OCI-LY7 (cell line): Measurements from ENCODE around the gene TAOK3. TPM values are rescaled to one million over a fixed set of nuclear protein-coding genes. Genes with fewer than 3 reads are reported as not detected.

ENCODE experiments used
- BruUV-seq: library from RNA; stranded (reverse); fragments of 400-500 nt; replicated peaks from 2 replicates; lab custom pipeline; 2021; lab: Mats Ljungman, UMichigan
- CTCF ChIA-PET: fragments of 300-600 bp; sonication (Branson Sonifier 250); formaldehyde crosslinking; loops from one replicate; lab custom pipeline; 2022; ENCODE audit warnings: antibody characterized with exemption; ENCODE audit not compliant: unreplicated experiment; lab: Charles Lee
- POLR2A ChIA-PET: fragments of 300-600 bp; sonication (Branson Sonifier 250); formaldehyde crosslinking; loops from one replicate; lab custom pipeline; 2022; ENCODE audit warnings: antibody characterized with exemption; lab: Charles Lee
- DNase-seq: peaks from one replicate; pipeline ENCODE4 v3.0.0-alpha.2; 2015; ENCODE audit warnings: low spot score
- H2AFZ ChIP-seq: fragments of 200-600 bp; sonication (generic), shearing (Covaris generic); 2 replicates; pipeline ENCODE4 v1.6.1; 2014; ENCODE audit warnings: mild to moderate bottlenecking, antibody characterized with exemption, low read length, moderate library complexity
- H3K27ac ChIP-seq: fragments of 200-600 bp; sonication (generic); 2 replicates; pipeline ENCODE4 v1.5.1; 2014; ENCODE audit warnings: mixed run types, low read depth, mild to moderate bottlenecking, moderate library complexity, low read length, inconsistent platforms; ENCODE audit not compliant: poor library complexity, severe bottlenecking
- H3K36me3 ChIP-seq: fragments of 200-600 bp; sonication (generic); 2 replicates; pipeline ENCODE4 v1.6.1; 2014; ENCODE audit warnings: mild to moderate bottlenecking, antibody characterized with exemption, low read length, moderate library complexity, mixed read lengths; ENCODE audit not compliant: insufficient read depth
- H3K4me1 ChIP-seq: fragments of 200-600 bp; sonication (generic); 2 replicates; pipeline ENCODE4 v1.5.1; 2014; ENCODE audit warnings: mild to moderate bottlenecking, low read length; ENCODE audit not compliant: insufficient read depth, poor library complexity, severe bottlenecking
- H3K4me2 ChIP-seq: fragments of 200-600 bp; sonication (generic); 2 replicates; pipeline ENCODE4 v1.6.1; 2014; ENCODE audit warnings: mild to moderate bottlenecking, low read length
- H3K4me3 ChIP-seq: fragments of 200-600 bp; sonication (generic); 2 replicates; pipeline ENCODE4 v1.5.1; 2014; ENCODE audit warnings: mild to moderate bottlenecking, low read depth, low read length; ENCODE audit not compliant: poor library complexity, severe bottlenecking
- H3K79me2 ChIP-seq: fragments of 200-600 bp; sonication (generic); 2 replicates; pipeline ENCODE4 v1.6.1; 2016; ENCODE audit warnings: low read depth, mild to moderate bottlenecking, low read length, moderate library complexity, mixed read lengths; ENCODE audit not compliant: insufficient read depth
- H3K9me2 ChIP-seq: fragments of 200-600 bp; sonication (generic); 2 replicates; pipeline ENCODE4 v1.6.1; 2016; ENCODE audit warnings: mild to moderate bottlenecking, low read length, mixed read lengths; ENCODE audit not compliant: insufficient read depth
- H3K9me3 ChIP-seq: fragments of 200-600 bp; sonication (generic); 2 replicates; pipeline ENCODE4 v1.6.1; 2014; ENCODE audit warnings: mild to moderate bottlenecking, mixed run types, low read length, mixed read lengths
- H4K20me1 ChIP-seq: fragments of 200-600 bp; sonication (generic); 2 replicates; pipeline ENCODE4 v1.6.1; 2014; ENCODE audit warnings: mild to moderate bottlenecking, antibody characterized with exemption, low read length, moderate library complexity, mixed read lengths; ENCODE audit not compliant: insufficient read depth
- EZH2phosphoT487 ChIP-seq: fragments of 200-600 bp; sonication (generic); IDR thresholded peaks from 2 replicates; pipeline ENCODE4 v1.6.1; 2018; ENCODE audit warnings: low read depth, borderline replicate concordance, mild to moderate bottlenecking, mixed run types, antibody characterized with exemption, low read length, moderate library complexity, mixed read lengths
- intact Hi-C: fragments of 100-400 bp; cut with micrococcal nuclease; formaldehyde crosslinking; loops from one replicate; pipeline ENCODE4 v1.10.0; 2022; ENCODE audit not compliant: unreplicated experiment
- total RNA-seq, 2 experiments: library from RNA; depleted of rRNA in 1 of 2; stranded (reverse); fragments of >200 nt in 1 of 2; shearing (Covaris generic) in 1 of 2; gene quantifications; 2 replicates each; pipeline ENCODE4 v1.2.3, GENCODE V29; 2014 to 2022
- TF ChIP-seq, protein P1 (sequence below): fragments of 200-600 bp; sonication (generic); conservative IDR thresholded peaks from 2 replicates; pipeline ENCODE4 v1.5.1; 2014; ENCODE audit warnings: mild to moderate bottlenecking, antibody characterized with exemption, low read length, moderate library complexity, mixed read lengths

Gene TAOK3
- total RNA-seq, 2 experiments from 2014 or later, result 30.7 to 56.0 TPM

DNA sequence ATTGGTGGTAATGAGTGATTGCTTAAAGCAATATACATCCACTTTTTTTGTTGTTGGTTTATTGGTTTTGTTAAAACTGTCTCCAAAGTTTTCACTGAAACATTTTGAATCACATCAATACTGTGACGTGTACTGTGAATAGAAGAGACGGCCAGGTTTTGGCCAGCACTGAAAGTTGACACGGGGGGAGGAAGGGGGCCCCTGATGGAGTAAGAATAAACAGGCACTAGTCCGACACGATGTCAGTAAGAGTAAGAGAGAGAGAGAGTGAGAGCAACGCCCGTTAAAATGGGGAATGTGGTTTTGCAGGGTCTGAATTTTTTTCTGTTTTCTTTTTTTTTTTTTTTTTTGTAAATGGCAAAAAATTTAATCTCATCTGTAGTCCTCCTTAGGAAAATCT lies 222.1 kb downstream of the TAOK3 start:
- H3K9me3 ChIP-seq, result no peaks in the 10 kb centered on the region
- BruUV-seq, result no TSS peak
- POLR2A ChIA-PET, result interaction anchor here (0.6 kb wide), 1 partner anchor 208 kb away, joined by 4 read pairs; no protein-coding TSS in a partner anchor
- no peaks in the 10 kb centered on the region for H4K20me1 ChIP-seq
- H2AFZ ChIP-seq, result no peak overlapping the region
- H3K79me2 ChIP-seq, result no peaks in the 10 kb centered on the region
- H3K9me2 ChIP-seq, result no peaks in the 10 kb centered on the region
- intact Hi-C loops, result no loop called here
- peaks cover 45% of the 10 kb centered on the region for H3K36me3 ChIP-seq
- H3K4me1 ChIP-seq, result no peaks in the 10 kb centered on the region
- DNase-seq, result no peak
- no peak overlapping the region for H3K4me2 ChIP-seq
- TF ChIP-seq, protein P1, sequence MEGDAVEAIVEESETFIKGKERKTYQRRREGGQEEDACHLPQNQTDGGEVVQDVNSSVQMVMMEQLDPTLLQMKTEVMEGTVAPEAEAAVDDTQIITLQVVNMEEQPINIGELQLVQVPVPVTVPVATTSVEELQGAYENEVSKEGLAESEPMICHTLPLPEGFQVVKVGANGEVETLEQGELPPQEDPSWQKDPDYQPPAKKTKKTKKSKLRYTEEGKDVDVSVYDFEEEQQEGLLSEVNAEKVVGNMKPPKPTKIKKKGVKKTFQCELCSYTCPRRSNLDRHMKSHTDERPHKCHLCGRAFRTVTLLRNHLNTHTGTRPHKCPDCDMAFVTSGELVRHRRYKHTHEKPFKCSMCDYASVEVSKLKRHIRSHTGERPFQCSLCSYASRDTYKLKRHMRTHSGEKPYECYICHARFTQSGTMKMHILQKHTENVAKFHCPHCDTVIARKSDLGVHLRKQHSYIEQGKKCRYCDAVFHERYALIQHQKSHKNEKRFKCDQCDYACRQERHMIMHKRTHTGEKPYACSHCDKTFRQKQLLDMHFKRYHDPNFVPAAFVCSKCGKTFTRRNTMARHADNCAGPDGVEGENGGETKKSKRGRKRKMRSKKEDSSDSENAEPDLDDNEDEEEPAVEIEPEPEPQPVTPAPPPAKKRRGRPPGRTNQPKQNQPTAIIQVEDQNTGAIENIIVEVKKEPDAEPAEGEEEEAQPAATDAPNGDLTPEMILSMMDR, result no peak
- no peak for TF ChIP-seq EZH2phosphoT487
- H3K27ac ChIP-seq, result no peak overlapping the region
- no peak overlapping the region for H3K4me3 ChIP-seq
- CTCF ChIA-PET, result no interaction called here

DNA sequence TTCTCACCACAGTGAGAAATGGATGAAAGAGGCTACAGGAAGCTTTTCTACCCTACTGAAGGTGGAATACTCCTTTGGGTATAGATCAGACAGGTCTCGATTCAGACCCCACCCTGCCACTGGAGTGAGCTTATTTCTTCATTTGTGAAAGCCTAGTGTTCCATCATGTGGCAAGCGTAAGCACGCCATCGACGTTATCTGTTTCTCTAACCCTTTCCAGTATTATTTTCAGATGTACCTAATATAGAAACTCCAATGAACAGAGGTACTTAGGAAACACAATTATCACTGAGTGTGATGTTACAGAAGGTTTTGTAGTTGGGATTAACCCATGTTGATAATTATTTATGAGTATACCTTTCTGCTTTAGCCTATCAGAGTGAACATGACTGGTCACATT lies 224.4 kb downstream of the TAOK3 start:
- H3K4me3 ChIP-seq, result no peak overlapping the region
- no peak overlapping the region for H3K4me2 ChIP-seq
- intact Hi-C loops, result no loop called here
- H3K9me2 ChIP-seq, result no peaks in the 10 kb centered on the region
- CTCF ChIA-PET, result no interaction called here
- no peak for DNase-seq
- no peaks in the 10 kb centered on the region for H4K20me1 ChIP-seq
- H3K9me3 ChIP-seq, result no peaks in the 10 kb centered on the region
- peaks cover 65% of the 10 kb centered on the region for H3K36me3 ChIP-seq
- POLR2A ChIA-PET, result interaction anchor here (0.9 kb wide), 1 partner anchor 45 kb away, joined by 5 read pairs; no protein-coding TSS in a partner anchor
- no peak overlapping the region for H3K27ac ChIP-seq
- TF ChIP-seq, protein P1, result no peak
- TF ChIP-seq EZH2phosphoT487, result no peak
- H2AFZ ChIP-seq, result no peak overlapping the region
- H3K4me1 ChIP-seq, result no peaks in the 10 kb centered on the region
- no peaks in the 10 kb centered on the region for H3K79me2 ChIP-seq
- BruUV-seq, result no TSS peak

DNA sequence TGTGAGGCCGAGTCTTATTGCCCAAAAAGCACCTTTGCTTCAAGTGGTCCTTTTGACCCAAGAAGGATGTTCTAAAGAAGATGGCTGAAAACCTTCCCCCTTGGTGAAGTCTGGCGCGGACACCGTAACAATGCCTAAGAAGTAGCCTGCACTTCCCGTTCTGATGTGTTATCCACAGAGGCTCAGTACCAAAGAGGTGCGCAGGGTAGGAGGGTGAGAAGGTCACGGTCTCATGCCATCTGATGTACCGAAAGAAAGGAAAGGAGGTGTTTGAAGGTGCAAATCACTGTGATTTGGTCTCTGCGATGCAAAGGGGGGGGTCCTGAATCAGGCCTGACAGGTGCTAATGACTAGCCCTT lies 226.9 kb downstream of the TAOK3 start:
- no peak for TF ChIP-seq EZH2phosphoT487
- TF ChIP-seq, protein P1, result no peak
- POLR2A ChIA-PET, result no interaction called here
- Histone ChIP-seq H2AFZ (no peak overlapping the region), H3K9me3 (no peaks in the 10 kb centered on the region), H3K9me2 (no peaks in the 10 kb centered on the region), H3K27ac (no peak overlapping the region), H3K79me2 (no peaks in the 10 kb centered on the region), H4K20me1 (no peaks in the 10 kb centered on the region), H3K4me1 (no peaks in the 10 kb centered on the region), H3K4me2 (no peak overlapping the region), H3K36me3 (peaks cover 68% of the 10 kb centered on the region), H3K4me3 (no peak overlapping the region)
- intact Hi-C loops, result no loop called here
- BruUV-seq, result no TSS peak
- no peak for DNase-seq
- CTCF ChIA-PET, result no interaction called here
